AG09309 (cell line): ENCODE measurements around the gene TPPP2.
"Not testable (repeated sequence)": the region's sequence is repeated elsewhere in the genome, so short reads cannot be mapped to it uniquely, and the experiment has no call there.

Experiments
- DNase-seq: peaks from one replicate; pipeline ENCODE4 v3.0.0-alpha.2; 2010; ENCODE audit warnings: low read depth
- H3K4me3 ChIP-seq: 2 replicates; pipeline ENCODE4 v1.5.1; 2011; ENCODE audit warnings: mild to moderate bottlenecking, low read depth, low read length, moderate library complexity; ENCODE audit not compliant: control insufficient read depth
- CTCF ChIP-seq: IDR thresholded peaks from 2 replicates; pipeline ENCODE4 v1.5.1; 2011; ENCODE audit warnings: mild to moderate bottlenecking, low read depth, low read length, inconsistent platforms; ENCODE audit not compliant: insufficient read depth, control insufficient read depth; ENCODE audit errors: missing control alignments

TPPP2 gene

DNA sequence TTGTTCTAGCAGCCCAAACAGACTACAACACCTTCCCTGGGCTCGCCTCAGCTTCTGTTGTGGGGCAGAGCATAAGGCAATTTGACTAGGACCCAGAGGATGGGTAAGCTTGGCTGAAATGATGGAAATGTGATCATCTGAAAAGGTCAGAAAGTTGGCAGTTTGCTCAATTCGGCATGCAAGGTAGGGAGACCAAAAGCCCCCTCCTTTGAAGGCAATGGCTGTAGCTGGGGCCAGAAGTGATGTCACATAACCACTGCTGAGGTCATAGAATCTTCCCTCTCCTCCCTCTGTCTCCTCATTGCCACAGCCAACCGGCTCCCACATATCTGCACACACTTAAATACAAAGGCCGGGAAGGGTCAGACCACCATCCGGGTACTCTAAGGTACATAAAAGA lies at the start of gene TPPP2:
TPPP2 (plus strand) TSS at position 301 of the 400 bp plus-strand sequence. CDS start 365 bp downstream, outside the sequence.
- no peak for DNase-seq
- no peak within 1 kb of the TSS for H3K4me3 ChIP-seq
- no peak for TF ChIP-seq CTCF

- DNase-seq, result no peak
- no peak overlapping the region for H3K4me3 ChIP-seq
- no peak for TF ChIP-seq CTCF
These were observed 49.1 kb upstream of the TPPP2 start for GRCh38 chr14:20980906-20981305.

- no peak overlapping the region for H3K4me3 ChIP-seq
- no peak for TF ChIP-seq CTCF
- no peak for DNase-seq
These were observed 47.2 kb upstream of the TPPP2 start for GRCh38 chr14:20982646-20983369.

DNA sequence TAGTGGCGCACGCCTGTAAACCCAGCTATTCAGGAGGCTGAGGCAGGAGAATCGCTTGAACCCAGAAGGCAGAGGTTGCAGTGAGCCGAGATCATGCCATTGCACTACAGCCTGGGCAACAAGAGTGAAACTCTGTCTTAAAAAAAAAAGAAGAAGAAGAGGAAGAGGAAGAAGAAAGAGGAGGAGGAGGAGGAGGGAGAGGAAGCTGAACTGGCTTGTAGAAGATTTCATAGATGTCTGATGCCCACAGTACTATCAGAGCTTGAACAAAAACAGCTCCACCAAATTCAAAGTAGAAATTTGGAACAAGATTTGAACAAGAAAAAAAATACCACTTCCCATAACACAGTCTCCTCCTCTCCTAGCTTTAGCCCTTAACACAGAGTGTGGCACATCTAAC lies 44.4 kb upstream of the TPPP2 start:
- not testable (repeated sequence) for DNase-seq, H3K4me3 ChIP-seq

DNA sequence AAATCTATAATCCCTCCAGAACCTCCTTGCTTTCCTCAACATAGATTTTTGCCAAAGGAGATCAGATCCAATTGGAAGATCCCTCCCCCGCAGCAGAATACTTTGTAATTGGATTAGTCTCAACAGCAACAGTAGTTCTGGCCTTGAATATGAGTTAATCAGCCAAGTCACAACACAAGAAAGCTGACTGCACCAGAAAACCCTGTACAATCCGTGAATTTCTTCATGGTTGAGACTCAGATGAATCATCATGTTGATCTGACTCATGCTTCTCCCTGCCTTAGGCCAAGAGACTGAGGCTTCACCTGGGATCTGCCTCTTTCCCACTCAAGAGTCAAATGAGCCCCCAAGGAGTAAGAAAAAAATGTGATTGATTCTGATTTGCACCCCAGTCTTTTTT lies 43.2 kb upstream of the TPPP2 start:
- H3K4me3 ChIP-seq, result no peak overlapping the region
- peak; percentile 88 for DNase-seq
- no peak for TF ChIP-seq CTCF

- DNase-seq, result no peak
- no peak overlapping the region for H3K4me3 ChIP-seq
- TF ChIP-seq CTCF, result no peak
These were observed 41.1 kb upstream of the TPPP2 start for GRCh38 chr14:20988717-20989470.

DNA sequence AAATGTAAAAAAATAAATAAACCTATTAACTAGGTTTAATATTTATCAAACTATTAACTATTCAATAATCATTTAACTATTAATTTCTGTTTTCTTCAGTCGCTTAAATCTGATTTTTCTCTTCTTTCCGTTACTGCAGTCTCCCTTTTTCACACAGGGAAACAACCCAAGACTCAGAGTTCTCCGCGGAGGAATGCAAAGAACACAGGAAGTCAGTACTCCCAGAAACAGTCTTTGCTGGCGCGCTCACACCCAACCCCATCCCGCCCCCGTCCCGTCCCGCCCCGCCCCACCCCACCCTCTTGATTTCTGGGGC lies 40.6 kb upstream of the TPPP2 start:
- no peak for TF ChIP-seq CTCF
- no peak overlapping the region for H3K4me3 ChIP-seq
- DNase-seq, result no peak
